Ureter (tissue), 1 donor: ENCODE data around the gene FPGS. TPM values are rescaled to one million over a fixed set of nuclear protein-coding genes. Genes with fewer than 3 reads are reported as not detected.
"Not testable (repeated sequence)": the region's sequence is repeated elsewhere in the genome, so short reads cannot be mapped to it uniquely, and the experiment has no call there.

Source experiments
- DNase-seq: peaks from one replicate; pipeline ENCODE4 v3.0.0-alpha.2; 2020; ENCODE audit warnings: low spot score
- total RNA-seq: library from RNA; stranded (reverse); gene quantifications from one replicate; pipeline ENCODE4 v1.2.4, GENCODE V29; 2023
- donor health status: DM: yes; HTN: yes; CAD: no.

FPGS gene
- total RNA-seq, 1 donor from 2014 or later = 115 TPM

DNA sequence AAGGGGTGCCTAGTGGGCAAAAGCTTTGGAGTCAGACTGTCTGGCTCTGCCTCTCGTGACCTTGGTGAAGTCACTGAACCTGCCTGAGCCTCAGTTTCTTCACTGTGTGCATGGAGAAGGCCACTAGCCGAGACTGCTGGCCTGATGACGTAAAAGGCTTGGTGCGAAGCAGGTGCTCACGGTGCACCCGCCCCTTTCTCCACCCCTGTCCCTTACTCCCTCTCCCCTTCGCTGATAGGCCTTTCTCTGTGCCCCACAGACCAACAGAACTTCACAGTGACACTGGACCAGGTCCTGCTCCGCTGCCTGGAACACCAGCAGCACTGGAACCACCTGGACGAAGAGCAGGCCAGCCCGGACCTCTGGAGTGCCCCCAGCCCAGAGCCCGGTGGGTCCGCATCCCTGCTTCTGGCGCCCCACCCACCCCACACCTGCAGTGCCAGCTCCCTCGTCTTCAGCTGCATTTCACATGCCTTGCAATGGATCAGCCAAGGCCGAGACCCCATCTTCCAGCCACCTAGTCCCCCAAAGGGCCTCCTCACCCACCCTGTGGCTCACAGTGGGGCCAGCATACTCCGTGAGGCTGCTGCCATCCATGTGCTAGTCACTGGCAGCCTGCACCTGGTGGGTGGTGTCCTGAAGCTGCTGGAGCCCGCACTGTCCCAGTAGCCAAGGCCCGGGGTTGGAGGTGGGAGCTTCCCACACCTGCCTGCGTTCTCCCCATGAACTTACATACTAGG, 10.4 kb downstream of the FPGS start:
- DNase-seq = no peak

DNA sequence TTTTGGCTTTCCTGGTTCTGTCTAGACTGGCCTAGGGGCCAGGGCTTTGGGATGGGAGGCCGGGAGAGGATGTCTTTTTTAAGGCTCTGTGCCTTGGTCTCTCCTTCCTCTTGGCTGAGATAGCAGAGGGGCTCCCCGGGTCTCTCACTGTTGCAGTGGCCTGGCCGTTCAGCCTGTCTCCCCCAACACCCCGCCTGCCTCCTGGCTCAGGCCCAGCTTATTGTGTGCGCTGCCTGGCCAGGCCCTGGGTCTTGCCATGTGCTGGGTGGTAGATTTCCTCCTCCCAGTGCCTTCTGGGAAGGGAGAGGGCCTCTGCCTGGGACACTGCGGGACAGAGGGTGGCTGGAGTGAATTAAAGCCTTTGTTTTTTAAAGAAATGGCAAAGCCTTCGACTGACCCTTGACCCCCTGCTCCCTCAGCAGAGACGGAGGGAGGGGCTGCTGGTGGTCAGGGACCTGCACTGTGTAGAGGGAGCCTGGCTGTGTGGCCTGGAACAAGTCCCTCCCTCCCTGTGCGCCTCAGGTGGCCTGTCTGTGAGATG, 11.1 kb downstream of the FPGS start:
- DNase-seq = no peak

DNA sequence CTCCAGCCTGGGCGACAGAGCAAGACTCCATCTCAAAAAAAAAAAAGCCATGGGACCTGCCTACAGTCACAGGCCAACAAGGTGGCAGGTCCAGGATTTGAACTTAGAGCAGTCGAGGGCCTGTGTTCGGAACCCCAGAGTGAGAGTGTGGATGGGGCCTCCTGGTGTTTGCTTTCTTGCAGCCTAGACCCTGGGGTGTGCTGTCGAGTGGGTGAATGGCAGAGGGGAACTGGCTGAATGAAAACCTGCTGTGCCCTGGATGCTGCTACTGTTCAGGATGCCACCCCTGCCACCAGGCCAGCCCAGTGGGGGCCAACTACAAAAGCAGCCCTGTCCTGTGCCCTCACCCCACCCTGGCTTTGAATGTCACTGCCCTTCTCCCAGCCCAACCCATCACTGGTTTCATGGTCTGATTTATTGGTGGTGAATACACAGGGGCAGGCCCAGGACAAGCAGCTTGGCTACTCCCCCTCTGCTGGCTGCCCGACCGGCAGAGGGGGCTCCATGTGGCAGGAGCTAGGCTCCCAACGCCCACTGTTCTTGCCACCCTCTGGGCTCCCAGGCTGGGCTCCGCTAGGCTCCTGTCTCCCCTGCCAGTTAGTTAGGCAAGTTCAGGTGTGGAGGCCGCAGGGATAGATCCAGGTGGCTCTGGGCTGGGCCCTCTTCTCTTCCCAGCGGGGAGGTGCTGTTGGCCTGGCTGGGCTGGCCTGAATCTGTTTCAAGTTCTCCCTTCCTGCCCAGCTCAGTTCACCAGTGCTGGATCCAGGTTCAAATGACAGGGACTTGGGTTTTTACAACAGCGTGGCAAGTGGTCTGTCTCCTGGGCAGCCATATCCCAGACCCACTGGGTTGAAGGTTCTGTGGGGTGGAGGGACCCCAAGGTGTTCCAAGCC, 12.2 kb downstream of the FPGS start:
- DNase-seq = no peak

DNA sequence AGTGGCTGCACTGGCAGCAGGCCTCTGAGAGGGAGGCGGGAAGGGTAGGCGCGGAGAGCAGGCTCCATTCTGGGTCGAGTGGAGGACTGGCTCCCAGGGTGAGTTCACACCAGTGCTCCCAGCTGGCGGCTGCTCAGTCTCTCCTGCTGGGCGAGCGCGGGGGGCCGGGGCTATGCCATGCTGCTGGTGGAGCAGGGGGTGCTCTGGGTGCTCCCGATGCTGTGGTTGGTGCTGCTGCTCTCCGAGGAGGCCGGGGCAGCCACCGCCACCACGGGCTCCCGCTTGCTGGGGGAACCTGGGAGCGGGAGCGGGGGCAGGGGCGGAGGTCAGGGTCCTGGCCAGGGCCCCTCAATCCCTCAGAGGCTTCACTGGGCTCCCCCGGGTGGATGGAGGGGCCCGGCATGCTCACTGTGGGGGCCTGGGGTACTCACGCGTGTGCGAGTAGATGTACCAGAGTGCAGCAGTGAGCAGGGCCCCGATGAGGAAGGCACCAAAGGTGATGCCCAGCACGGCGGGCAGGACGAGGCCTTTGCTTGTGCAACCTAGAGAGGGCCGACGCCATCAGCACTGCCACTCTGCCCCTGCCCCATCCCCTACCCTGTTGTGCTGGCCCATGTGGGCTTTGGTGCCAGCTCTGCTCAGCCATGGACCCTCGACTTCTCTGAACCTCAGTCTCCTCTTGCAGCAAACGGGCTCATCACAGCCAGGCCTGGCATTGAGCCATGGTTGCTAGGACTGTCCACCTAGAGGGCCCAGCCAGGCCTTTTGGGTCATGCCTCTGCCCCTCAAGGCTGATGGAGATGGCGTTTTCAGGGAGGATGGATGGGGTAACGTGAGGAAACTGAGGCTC, 13.1 kb downstream of the FPGS start:
- no peak for DNase-seq

DNA sequence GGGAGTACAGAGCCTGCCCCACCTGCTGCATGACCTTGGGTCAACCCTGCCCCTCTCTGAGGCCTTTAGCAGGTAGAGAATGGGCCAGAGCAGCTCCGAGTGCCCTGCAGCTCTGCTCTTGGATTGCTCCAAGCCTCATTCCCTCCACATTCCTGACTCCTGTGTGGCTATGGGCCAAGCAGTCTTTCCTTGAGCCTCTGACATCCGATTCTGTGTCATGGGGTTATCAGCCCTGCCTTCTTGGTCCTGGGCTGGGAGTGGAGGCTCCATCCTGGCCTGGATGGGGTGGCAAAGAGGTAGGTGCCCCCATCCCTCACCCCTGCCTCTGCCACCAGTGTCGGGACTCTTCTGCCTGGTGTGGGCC, 13.7 kb downstream of the FPGS start:
- DNase-seq = no peak

DNA sequence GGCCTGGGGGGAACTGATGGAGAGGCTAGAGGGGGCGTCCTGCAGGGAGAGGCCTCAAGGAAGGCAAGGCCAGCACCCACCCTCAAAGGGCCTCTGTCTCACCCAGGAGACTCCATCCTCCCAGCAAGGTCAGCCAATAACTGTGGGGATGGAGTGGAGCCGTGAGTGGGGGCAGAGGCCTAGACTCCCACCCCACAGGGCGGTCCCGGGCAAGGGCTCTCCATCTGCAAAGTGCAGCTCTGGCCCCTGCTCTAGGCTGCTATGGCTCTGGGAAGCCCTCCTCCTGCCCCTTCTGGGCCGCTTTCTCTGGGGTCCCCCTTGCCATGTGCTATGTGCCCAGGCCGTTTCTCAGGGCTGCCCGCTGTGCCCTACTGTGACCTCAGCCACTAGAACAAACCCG, 14.0 kb downstream of the FPGS start:
- no peak for DNase-seq

DNA sequence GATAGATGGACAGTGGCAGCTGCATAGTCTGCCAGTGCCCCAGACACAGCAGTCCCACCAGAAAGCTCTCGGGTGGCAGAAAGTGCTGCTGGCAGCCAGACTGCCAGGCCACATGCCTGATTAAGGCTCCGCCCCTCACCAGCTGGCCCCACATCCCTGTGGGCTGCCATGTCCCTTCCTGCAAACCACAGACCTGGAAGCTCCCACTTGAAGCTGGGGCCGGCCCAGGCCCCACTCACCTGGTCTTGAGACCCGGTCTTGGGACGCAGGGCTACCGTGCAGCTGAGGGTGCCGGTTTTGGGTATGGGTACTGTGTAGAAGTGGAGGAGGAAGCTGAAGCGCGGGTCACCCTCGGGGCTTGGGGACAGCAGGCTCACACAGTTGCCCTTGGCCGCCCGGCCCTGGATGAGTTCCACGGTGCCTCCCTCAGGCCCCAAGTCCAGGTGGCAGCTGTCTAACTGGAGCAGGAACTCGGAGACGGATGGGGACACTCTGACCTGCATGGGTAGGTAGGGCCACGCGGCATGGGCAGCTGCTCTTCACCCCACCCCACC, 15.3 kb downstream of the FPGS start:
- no peak for DNase-seq

DNA sequence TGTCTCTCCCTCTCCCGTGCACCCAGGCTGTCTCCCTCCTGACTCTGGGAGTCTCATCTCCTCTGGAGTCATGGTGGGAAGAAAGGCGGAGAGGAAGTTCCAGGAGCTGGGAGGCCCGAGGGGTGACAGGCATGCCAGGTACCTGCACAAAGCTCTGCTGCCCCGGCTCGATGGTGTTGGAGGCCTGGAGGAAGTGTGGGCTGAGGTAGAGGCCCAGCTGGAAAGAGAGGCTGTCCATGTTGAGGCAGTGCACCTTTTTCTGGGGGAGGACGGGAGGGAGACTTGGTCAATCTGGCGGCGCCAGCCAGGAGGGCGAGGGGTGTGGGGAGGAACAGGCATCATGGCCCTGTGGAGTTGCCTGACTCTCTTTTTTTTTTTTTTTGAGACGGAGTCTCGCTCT, 15.9 kb downstream of the FPGS start:
- no peak for DNase-seq

DNA sequence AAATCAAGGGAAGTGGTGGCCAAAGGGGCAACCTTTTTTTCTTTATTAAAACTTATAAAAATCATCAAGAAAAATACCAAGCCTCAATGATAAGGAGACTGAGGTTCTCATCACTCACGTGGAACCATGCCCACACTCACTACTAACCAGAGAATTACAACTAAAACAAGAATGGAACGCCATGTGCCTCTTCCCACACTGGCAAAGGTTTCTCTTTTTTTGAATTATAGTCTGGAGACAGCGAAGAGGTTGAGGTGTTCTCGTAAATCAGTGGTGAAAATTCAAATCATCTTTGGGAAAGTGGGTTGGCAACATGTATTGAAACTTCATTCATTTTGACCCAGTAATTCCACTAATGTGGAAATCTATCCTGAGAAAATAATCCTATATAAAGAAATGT, 19.4 kb downstream of the FPGS start:
- no peak for DNase-seq

DNA sequence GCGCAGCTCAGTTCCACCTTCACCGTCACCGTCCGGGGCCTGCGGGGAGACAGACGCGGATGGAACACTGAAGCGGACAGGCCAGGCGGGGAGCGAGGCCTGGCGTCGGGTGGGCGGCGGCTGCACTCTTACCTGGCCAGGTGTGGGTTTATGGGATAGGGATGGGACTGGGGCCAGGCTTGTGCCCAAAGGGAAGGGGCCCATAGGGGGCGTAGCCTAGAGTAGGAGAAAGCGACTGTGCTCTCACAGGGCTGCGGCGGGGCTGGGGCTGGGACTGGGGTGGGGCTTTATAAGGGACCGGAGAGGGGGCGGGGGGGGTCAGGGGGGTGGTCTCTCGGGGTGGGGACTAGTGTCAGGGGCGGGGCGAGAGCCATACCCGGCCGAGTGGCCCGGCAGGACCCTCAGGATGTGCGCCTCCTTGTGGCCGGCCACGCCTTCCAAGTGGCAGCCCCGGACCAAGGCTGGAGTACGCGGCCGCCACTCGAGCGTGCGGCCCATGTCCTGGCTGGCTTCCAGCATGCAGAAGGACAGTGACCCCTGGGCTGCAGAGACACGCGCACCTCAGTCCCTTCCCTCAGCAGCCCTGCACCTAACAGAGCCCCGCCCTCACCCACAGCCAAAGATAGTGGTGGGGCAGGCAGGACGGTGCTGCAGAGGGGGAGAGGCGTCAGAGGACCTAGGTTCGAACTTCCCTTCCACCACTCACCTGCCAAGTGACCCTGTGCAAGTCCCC, 22.8 kb downstream of the FPGS start:
- DNase-seq = no peak

DNA sequence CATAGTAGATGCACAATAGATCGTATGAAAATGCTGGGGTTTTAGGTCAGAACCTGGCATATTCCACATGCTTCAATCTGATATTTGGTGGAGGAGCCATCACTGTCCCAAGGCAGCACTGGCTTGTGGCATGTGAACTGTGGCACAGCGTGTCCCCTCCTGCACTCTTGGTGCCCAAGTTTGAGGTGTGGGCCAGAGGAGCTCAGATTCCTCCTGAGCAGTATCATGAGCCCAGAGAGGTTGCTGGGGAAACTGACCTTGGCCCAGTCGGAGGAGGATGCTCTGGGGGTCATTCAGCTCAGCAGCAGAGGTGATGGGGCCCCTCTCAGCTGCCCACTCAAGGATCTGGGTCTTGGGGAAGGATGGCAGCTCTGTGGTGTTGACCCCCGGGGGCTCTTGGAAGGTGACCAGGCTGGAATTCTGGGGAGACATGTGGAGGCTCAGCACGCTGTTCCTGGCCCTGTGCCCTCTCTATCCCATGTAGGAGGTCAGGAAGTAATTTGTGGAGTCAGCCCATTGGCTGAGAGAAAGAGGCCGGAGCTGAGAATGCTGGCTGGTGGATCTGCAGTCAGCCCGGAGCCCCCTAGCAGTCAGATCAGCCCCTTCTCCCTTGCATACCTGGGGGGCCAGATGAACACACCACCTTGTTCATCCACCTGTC, 23.7 kb downstream of the FPGS start:
- no peak for DNase-seq

DNA sequence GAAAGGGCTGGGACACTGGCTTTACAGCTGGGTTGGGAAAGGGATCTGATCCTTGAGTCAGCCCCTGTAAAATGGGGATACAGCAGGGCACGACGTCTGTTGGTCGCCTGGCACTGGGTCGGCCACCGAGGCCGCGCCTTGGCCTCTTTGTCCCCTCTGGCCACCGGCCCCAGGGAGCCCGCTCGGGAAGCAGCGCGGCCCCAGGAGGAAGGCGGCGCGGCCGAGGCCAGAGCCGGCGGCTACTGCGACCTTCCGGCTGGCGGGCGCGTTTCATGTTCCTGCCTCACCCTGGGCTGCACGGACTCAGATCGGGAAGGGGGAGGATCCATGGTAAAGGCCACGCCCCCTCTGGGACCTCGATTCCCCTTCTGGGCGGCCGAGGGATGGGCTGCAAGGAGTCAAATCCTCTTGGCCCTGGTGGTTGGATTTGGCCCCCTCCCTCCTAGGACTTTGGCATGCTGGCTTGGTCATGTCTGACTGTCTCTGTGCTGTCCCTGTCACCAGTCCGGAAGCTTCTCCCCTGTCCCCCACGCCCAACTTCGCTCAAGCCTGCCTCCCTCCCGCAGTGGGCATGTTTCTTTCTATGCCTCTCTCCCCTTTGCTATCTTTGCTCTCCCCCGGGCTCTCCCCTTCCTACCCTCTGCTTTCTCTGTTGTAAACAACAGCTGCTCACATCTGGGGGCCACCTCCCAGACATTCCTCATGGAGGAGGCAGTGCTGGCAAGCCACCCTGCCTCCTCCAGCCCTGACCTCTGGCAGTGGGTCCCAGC, 25.8 kb downstream of the FPGS start:
- peak; percentile 88 for DNase-seq

DNA sequence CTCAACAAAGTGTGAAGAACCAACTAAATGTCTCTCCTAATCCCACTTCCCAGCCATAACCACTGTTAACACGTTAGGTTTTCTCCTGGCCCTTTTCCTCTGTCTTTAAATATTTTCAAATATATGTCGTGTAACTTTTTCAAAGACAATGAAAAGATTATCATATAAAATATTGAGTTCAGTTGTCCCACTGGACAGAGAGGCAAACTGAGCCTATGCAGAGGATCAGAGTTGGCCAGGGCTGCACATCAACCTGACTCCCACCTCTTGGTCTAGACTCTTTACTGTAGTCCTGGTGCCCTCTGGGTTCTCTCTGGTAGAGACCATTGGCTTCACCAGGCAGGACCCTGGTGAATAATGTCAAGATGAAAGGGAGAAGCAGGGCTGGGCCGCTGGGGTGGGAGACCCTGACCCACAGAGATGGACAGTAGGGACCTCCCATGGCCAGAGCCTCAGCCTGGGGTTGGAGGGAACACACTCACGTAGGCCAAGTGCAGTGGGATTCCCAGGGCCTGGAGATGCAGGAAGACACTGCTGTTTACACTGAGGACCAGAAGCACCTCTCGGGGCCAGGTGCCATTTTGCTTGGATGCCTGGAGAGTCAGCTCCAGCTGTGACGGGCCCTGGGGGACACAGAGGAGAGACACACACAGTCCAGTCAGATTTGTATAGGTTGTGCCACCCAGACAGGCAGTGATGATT, 26.7 kb downstream of the FPGS start:
- no peak for DNase-seq

DNA sequence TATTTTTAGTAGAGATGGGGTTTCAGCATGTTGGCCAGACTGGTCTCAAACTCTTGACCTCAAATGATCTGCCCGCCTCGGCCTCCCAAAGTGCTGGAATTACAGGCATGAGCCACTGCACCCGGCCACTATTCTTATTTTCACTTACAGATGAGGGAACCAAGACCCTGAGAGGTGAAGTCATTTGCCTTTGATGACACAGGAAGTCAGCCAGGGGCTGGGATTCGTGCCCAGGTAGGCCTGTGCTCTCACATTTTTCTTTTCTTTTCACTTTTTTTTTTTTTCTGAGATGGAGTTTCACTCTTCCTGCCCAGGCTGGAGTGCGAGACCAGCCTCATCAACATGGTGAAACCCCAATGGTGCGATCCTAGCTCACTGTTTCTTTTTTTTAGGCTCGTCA, 29.6 kb downstream of the FPGS start:
- DNase-seq = no peak

DNA sequence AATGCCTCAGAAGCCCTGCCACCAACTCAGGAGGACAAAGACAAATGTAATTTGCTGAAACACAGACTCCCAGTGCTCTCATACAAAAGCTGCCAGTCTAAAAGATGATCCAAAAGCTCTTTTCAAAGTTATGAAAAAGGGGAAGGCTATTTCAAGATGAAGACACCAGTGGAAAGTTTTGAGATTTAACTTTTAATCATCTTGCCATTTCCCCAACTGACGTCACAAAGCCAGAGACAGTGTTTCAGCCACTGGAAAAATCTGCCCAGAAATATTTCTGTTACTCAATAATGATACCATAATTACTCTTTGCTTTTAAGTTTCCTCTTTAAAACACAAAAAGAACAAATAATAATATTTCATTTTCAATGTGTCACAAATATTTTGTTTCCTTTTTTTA, 30.9 kb downstream of the FPGS start:
- DNase-seq = no peak

DNA sequence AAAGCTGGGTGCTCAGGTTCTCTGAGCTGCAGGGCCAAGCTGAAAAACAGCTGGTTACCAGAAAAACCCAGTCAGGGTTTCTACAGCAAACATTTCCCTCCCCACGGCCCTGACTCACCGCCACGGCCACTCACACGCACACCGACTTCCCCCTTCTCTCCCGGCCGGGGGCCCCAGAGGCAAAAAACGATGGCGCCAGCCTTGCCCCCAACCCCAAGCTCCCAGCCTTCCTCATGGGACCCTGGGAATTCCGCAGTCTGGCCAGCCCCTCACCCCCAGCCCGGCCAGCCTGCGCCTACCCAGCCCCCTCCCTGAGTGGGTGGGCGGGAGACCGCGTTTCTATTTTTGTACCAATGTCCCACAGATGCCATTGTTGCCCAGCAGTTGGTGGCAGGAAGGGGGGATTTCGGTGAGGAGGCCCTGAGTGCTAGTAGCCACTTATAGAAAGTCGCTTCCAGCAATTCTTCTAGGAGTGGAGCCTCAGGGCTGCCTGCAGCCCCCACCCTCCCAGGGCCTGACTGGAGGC, 33.4 kb downstream of the FPGS start:
- no peak for DNase-seq

DNA sequence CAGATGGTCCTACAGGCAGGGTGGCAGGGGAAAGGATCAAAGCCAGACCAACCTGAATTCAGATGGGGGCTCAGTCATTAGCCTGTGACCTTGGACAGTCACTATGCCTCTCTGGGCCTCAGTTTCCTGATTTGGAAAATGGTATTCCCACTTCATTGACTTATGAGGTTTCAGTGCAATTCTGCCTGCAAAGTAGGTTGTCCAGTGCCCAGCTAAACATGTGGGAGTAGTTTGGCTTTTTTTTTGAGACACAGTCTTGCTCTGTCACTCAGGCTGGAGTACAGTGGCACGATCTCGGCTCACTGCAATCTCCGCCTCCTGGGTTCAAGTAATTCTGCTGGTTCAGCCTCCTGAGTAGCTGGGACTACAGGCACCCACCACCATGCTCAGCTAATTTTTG, 33.9 kb downstream of the FPGS start:
- not testable (repeated sequence) for DNase-seq

DNA sequence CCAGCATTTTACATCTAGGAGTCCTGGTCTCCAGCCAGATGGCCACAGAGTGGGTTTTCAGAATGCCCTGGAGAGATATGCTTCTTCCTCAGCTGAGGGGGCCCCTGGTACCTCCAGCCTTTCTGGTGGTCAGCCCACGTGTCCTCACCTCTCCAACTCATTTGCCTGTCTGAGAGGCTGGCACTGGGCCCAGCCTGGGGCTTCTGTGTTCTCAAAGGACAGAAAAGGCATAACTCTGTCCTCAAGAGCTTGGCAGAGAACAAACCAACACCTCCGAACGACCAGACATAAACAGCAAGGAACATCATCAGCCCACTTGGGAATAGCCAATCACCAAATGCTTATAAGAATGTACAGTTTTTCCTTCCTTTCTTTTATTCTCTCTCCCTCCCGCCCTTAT, 34.7 kb downstream of the FPGS start:
- no peak for DNase-seq
